Transverse colon (tissue), 4 donors: Measurements from ENCODE around the gene FBXO21.

Experiments used
- EP300 ChIP-seq: sonication (generic); formaldehyde crosslinking; IDR thresholded peaks from one replicate; pipeline ENCODE4 v1.6.1; 2017; ENCODE audit warnings: antibody characterized with exemption, low read depth
- POLR2A ChIP-seq: fragments of 450-650 bp; IDR thresholded peaks from one replicate; pipeline ENCODE4 v1.6.1; 2016; ENCODE audit warnings: antibody characterized with exemption, mild to moderate bottlenecking, moderate library complexity
- POLR2AphosphoS5 ChIP-seq, 3 donors: sonication (generic); formaldehyde crosslinking; IDR thresholded peaks; one replicate each; pipeline ENCODE4 v1.6.1; 2016; ENCODE audit warnings: antibody characterized with exemption in 3 of 3
- TF ChIP-seq, protein P1 (sequence below), 5 experiments: fragments of 200-600 bp in 3 of 5; fragments of 450-650 bp in 2 of 5; sonication (generic) in 3 of 5; IDR thresholded peaks; 1 replicate in 2 of 5; 2 replicates in 3 of 5; pipeline ENCODE4 v1.5.1; 2016 to 2017; ENCODE audit warnings: antibody characterized with exemption in 5 of 5, inconsistent platforms in 3 of 5, mild to moderate bottlenecking in 2 of 5, moderate library complexity in 1 of 5

DNA sequence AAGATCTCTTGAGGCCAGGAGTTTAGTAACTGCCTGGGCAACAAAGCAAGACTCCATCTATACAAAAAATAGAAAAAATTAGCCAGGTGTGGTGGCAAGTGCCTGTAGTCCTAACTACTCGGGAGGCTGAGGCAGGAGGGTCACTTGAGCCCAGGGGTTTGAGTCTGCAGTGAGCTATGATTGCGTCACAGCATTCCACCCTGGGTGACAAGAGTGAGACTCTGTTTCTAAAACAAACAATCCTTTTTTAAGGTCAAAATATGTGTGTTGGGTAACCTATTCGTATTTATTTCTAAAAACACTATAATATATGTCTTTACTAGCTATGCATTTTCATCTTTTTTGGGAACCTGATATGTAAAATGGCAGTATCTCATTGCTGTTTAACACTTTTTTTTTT, 7.4 kb downstream of the FBXO21 start:
- TF ChIP-seq POLR2A (no peak), POLR2AphosphoS5 (IDR thresholded peaks at IDR 0.05) (no peak), EP300 (no peak)
- TF ChIP-seq, protein P1, sequence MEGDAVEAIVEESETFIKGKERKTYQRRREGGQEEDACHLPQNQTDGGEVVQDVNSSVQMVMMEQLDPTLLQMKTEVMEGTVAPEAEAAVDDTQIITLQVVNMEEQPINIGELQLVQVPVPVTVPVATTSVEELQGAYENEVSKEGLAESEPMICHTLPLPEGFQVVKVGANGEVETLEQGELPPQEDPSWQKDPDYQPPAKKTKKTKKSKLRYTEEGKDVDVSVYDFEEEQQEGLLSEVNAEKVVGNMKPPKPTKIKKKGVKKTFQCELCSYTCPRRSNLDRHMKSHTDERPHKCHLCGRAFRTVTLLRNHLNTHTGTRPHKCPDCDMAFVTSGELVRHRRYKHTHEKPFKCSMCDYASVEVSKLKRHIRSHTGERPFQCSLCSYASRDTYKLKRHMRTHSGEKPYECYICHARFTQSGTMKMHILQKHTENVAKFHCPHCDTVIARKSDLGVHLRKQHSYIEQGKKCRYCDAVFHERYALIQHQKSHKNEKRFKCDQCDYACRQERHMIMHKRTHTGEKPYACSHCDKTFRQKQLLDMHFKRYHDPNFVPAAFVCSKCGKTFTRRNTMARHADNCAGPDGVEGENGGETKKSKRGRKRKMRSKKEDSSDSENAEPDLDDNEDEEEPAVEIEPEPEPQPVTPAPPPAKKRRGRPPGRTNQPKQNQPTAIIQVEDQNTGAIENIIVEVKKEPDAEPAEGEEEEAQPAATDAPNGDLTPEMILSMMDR (IDR thresholded peaks at IDR 0.05): no peak
